Nephron progenitor cell (in vitro differentiated cells): ENCODE data around the gene DNTT.

Source experiments
- DNase-seq: peaks from one replicate; pipeline ENCODE4 v3.0.0; 2021
- H3K27ac Mint-ChIP-seq: 2 replicates; pipeline ENCODE4 v1.8.0; 2021; ENCODE audit warnings: mild to moderate bottlenecking, moderate library complexity, mixed read lengths
- H3K27me3 Mint-ChIP-seq: 2 replicates; pipeline ENCODE4 v1.8.0; 2021; ENCODE audit warnings: mild to moderate bottlenecking, low read depth, mixed read lengths; ENCODE audit not compliant: poor library complexity
- H3K36me3 Mint-ChIP-seq: 2 replicates; pipeline ENCODE4 v1.8.0; 2021; ENCODE audit warnings: low read depth, mixed read lengths
- H3K4me1 Mint-ChIP-seq: 2 replicates; pipeline ENCODE4 v1.8.0; 2021; ENCODE audit warnings: mixed read lengths
- H3K4me3 Mint-ChIP-seq: 2 replicates; pipeline ENCODE4 v1.8.0; 2021; ENCODE audit warnings: mild to moderate bottlenecking, moderate library complexity, mixed read lengths
- H3K9me3 Mint-ChIP-seq: 2 replicates; pipeline ENCODE4 v1.8.0; 2021; ENCODE audit warnings: mild to moderate bottlenecking, moderate library complexity, mixed read lengths
- TF ChIP-seq, protein P1 (sequence below): fragments of 200-600 bp; sonication (generic); IDR thresholded peaks from 2 replicates; pipeline ENCODE4 v1.5.0; 2021; ENCODE audit warnings: antibody characterized with exemption

Gene DNTT

DNA sequence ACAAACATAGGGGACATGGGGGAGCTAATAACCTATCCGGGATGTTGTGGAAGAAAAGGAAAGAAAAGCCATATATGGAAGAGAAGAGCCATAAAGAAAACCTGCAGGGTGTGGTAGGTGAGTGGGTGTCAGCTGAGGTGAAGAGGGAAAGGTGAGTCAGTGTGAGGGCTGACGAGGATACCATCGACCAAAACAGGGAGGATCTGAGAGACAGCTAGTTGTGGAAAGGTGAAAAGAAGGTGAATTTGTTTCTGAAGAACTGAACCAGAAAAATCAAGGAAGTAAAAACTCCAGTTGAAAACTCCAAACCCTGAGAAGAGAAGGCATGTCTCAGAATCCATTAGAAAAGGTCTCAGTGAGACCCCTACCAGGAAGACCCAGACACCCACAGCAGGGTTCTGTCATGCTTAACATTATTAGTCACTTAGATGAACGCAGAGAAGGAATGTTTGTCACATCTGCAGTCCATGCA, 37.0 kb upstream of the DNTT start:
- H3K36me3 Mint-ChIP-seq, result no peaks in the 10 kb centered on the region

DNA sequence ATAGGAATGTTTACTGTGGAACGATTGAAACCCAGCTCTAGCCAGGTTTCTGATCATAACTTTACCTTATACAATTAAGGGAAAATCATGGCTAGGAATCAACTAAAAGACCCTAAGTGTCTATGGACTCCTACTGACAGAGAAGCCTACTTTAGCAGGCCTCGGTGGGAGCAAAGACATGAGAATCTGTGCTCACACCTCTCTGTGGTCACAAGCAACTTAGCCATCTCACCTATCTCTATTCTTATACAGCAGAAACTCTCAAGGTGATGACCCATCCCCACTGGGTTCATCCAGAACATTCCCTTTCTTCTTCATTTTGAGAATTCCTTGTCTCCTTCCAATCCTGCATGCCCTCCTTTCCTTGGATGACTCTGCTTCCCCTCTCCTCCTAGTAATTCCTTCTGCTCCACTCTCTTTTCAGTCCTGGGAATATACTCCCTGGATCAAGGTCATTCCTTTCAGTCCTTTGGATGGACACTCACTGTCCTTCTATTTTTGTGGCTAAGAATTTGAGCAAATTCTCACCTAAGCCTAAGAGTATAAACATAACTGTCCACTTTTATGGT, 35.8 kb upstream of the DNTT start:
- Mint-ChIP-seq H3K4me3 (no peak overlapping the region), H3K9me3 (no peaks in the 10 kb centered on the region), H3K36me3 (no peaks in the 10 kb centered on the region), H3K4me1 (peaks cover 5% of the 10 kb centered on the region), H3K27ac (no peak overlapping the region), H3K27me3 (peaks cover 5% of the 10 kb centered on the region)
- DNase-seq, result no peak
- TF ChIP-seq, protein P1, sequence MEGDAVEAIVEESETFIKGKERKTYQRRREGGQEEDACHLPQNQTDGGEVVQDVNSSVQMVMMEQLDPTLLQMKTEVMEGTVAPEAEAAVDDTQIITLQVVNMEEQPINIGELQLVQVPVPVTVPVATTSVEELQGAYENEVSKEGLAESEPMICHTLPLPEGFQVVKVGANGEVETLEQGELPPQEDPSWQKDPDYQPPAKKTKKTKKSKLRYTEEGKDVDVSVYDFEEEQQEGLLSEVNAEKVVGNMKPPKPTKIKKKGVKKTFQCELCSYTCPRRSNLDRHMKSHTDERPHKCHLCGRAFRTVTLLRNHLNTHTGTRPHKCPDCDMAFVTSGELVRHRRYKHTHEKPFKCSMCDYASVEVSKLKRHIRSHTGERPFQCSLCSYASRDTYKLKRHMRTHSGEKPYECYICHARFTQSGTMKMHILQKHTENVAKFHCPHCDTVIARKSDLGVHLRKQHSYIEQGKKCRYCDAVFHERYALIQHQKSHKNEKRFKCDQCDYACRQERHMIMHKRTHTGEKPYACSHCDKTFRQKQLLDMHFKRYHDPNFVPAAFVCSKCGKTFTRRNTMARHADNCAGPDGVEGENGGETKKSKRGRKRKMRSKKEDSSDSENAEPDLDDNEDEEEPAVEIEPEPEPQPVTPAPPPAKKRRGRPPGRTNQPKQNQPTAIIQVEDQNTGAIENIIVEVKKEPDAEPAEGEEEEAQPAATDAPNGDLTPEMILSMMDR, result no peak

More for the DNA sequence above, 37.0 kb upstream of the DNTT start:
- Mint-ChIP-seq H3K27me3 (peaks cover 8% of the 10 kb centered on the region), H3K4me1 (peaks cover 5% of the 10 kb centered on the region), H3K27ac (no peak overlapping the region), H3K4me3 (no peak overlapping the region), H3K9me3 (no peaks in the 10 kb centered on the region)
- no peak for DNase-seq
- TF ChIP-seq, protein P1, result no peak

DNA sequence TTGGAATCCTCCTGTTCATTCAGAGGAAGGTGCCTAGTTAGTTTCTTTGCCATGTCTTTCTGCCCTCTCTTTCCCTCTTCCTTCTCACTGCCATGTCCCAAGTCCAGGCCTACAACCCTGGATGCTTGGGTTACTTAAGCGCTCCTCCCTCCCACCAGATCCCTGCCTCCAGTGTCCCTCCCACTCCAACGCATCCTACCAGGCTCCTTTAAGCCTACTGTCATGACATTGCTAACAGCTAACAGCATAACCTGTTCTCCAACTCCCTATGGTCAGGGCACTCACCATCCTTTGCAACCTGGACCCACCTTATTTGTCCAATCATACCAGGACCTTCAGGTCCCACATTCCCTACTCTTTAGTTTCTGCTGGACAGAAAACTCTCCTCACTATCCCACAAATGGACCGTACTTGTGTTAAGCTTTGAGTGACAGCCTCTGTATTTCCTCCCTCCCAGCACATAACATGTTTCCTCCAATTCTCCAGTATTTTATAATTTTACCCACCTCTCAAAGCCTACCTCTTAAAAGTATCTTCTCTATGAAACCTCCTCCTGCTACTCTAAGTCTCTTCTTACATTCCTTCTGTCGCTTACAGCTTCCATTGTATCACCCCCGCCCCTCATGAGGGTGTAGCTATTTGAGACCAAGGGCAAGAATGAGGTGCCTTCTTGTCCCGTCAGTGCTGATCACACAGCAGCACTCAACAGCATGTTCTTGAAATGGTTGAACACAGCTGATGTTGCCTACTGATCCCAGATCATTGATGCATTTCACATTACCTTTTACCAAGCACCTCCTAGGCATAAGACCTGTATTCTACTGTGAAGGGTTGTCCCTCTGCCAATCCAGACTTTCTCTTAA, 34.6 kb upstream of the DNTT start:
- Mint-ChIP-seq H3K27me3 (no peaks in the 10 kb centered on the region), H3K9me3 (no peaks in the 10 kb centered on the region), H3K27ac (no peak overlapping the region), H3K4me1 (peaks cover 5% of the 10 kb centered on the region), H3K36me3 (no peaks in the 10 kb centered on the region), H3K4me3 (no peak overlapping the region)
- TF ChIP-seq, protein P1, result no peak
- no peak for DNase-seq

DNA sequence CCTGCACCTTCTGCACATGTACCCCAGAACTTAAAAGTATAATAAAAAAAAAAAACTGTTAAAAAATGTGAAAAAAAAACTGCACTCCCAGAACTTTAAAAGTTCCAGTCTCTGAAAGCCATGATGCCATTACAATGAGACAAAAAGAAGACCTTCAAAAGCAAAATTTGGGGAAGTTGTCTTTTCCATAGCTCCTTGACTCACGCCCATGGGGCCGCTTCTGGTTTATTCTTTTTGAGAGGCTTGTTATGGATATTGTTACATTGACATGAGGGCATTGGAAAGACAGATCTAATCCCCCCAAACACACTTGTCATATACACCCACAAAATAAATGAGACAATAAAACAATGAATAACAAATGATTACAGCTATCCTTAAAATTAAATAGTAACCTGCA, 33.7 kb upstream of the DNTT start:
- H3K27me3 Mint-ChIP-seq, result no peaks in the 10 kb centered on the region
- no peak overlapping the region for H3K4me3 Mint-ChIP-seq
- TF ChIP-seq, protein P1, result no peak
- no peak for DNase-seq
- H3K4me1 Mint-ChIP-seq, result peaks cover 5% of the 10 kb centered on the region
- no peaks in the 10 kb centered on the region for H3K36me3 Mint-ChIP-seq
- H3K27ac Mint-ChIP-seq, result no peak overlapping the region
- H3K9me3 Mint-ChIP-seq, result no peaks in the 10 kb centered on the region

DNA sequence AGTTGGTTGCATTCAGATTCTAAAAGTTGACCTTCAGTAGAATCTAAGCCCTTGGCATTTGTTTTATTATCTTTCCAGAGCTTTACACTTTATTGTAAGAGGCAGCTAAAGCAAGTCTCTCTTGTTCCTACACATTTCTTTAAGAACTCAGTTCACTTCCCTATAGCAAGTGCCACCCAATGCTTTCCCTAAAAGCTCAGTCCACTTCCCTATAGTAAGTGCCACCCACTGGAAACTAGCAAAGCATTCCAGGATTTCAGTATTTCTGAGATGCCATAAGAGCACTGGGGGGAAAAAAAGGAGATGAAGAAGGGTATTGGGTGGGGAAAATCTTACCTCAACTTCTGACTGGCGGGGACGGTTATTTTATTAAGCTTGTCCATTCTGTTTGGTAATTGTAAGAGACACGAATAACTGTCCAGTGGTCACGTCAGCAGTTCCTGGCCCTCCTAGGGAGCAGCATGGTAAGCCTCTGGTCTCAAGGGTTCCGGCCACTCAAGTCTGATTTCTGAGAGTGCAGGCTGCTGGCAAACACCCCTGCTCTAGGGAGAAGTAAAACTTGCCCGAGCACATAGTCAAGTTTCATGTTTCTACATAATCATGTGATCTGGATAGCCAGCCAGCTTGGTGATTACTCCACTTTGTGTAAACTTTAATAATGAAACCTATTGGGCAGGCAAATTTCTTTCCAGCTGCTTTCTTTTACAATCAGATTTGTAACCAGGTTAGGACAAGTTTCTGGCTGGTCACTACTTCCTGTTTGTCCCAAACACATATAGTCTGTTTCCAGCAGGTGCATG, 33.0 kb upstream of the DNTT start, which contains the start of gene BLNK:
Gene BLNK, minus strand, starts transcription at position 554 of the 800 bp plus-strand sequence. Its CDS starts 171 bp downstream, at position 383.
- Mint-ChIP-seq H3K27me3 (no peaks in the 10 kb centered on the region), H3K4me1 (peaks cover 5% of the 10 kb centered on the region), H3K4me3 (no peak within 1 kb of the TSS), H3K36me3 (no peaks in the 10 kb centered on the region), H3K27ac (peak within 1 kb of the TSS; percentile 26), H3K9me3 (no peaks in the 10 kb centered on the region)
- DNase-seq, result no peak
- TF ChIP-seq, protein P1, result no peak
